GM12864 (cell line): ENCODE measurements around the gene MRPL14.

Experiments
- DNase-seq: peaks from one replicate; pipeline ENCODE4 v3.0.0-alpha.2; 2011; ENCODE audit warnings: low read depth
- H3K4me3 ChIP-seq: 2 replicates; pipeline ENCODE4 v1.5.1; 2011; ENCODE audit warnings: mild to moderate bottlenecking, low read depth, low read length, control low read depth
- TF ChIP-seq, protein P1 (sequence below): IDR thresholded peaks from 2 replicates; pipeline ENCODE4 v1.5.1; 2011; ENCODE audit warnings: low read depth, mild to moderate bottlenecking, moderate library complexity, low read length, control low read depth, inconsistent platforms; ENCODE audit errors: missing control alignments

The MRPL14 gene

DNA sequence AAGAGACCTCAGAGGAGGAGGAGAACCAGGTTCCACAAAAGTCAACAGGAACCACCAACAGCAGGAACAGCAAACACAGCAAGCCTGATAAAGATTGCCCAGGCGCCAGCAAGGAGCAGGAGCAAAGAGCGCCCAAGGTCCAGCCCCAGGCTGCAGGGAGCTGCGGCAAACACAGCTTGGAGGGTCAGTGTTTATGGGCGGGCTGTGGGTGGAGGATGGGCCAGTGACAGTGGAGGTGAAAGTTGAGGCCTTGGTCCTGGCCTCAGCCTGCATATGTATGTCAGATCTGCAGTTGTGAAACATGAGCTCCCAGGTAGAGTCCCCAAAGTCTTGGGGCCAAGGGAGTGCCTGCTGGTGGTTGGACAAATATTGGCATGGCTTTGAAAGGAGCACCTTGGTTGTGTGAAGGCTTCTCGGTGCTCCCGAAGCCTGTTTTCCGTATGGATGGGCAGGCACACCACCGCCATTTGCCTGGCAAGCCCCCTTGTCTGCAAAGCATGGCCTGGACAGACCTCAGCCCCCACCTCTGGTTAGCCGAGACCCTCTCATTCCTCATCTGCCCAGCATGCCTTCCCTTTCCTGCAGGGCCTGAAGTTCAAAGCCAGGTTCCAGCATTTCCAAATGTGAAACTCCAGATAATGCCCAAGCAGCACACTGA is 29.4 kb upstream of the MRPL14 start:
- TF ChIP-seq, protein P1, sequence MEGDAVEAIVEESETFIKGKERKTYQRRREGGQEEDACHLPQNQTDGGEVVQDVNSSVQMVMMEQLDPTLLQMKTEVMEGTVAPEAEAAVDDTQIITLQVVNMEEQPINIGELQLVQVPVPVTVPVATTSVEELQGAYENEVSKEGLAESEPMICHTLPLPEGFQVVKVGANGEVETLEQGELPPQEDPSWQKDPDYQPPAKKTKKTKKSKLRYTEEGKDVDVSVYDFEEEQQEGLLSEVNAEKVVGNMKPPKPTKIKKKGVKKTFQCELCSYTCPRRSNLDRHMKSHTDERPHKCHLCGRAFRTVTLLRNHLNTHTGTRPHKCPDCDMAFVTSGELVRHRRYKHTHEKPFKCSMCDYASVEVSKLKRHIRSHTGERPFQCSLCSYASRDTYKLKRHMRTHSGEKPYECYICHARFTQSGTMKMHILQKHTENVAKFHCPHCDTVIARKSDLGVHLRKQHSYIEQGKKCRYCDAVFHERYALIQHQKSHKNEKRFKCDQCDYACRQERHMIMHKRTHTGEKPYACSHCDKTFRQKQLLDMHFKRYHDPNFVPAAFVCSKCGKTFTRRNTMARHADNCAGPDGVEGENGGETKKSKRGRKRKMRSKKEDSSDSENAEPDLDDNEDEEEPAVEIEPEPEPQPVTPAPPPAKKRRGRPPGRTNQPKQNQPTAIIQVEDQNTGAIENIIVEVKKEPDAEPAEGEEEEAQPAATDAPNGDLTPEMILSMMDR: no peak
- no peak for DNase-seq
- H3K4me3 ChIP-seq: no peak overlapping the region

DNA sequence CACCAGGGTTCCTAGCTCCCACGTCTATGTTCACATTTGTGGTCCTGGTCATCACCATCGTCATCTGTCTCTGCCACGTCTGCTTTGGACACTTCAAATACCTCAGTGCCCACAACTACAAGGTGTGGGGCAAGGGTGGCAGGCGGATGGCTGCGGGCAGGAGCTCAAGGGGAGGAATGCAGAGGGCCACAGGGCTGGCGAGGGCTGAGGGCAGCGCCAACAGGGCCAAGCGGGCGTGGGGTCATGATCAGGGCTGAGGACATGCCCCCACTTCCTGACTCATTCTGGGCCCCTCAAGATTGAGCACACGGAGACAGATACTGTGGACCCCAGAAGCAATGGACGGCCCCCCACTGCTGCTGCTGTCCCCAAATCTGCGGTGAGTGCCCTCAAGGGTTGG is 26.8 kb upstream of the MRPL14 start:
- TF ChIP-seq, protein P1: no peak
- no peak for DNase-seq
- no peak overlapping the region for H3K4me3 ChIP-seq

DNA sequence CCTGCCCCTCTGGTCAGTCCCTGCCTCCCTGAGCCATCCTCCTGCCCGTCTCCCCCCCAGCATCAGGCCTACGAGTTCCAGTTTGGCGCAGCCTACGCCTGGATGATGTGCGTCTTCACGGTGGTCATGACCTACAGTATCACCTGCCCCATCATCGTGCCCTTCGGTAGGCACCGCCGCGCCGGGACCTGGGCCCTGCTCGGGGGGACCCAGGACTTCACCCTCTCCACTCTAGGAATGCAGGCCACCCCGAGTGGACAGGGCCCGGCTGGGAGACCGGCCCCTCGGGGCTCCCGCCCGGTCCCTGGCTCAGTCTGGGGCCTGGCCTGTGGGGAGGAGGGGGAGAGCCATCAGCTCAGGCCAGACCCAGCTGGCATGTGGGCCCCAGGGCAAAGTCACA is 25.3 kb upstream of the MRPL14 start:
- no peak for DNase-seq
- TF ChIP-seq, protein P1: no peak
- no peak overlapping the region for H3K4me3 ChIP-seq

DNA sequence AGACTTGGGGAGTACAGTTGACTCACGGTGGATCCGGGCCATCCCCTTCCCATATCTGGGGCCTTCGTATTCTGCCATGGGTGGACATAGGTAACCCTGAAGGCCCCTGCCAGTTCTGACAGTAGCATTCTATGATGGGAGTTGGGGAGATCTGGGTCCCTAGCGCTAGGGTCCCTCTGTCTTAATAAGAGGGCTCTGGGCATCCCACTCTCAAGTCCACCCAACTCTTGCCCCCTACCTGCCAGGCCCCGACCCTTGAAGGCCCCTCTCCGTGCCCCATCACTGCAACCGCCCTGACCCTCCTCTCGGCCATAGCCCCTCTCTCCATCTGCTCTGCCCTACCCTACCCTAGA is 24.8 kb upstream of the MRPL14 start:
- no peak overlapping the region for H3K4me3 ChIP-seq
- DNase-seq: no peak
- TF ChIP-seq, protein P1: no peak

- no peak overlapping the region for H3K4me3 ChIP-seq
- TF ChIP-seq, protein P1: peak; percentile 99
- no peak for DNase-seq
Measured at GRCh38 chr6:44151348-44152108, 24.3 kb upstream of the MRPL14 start.

DNA sequence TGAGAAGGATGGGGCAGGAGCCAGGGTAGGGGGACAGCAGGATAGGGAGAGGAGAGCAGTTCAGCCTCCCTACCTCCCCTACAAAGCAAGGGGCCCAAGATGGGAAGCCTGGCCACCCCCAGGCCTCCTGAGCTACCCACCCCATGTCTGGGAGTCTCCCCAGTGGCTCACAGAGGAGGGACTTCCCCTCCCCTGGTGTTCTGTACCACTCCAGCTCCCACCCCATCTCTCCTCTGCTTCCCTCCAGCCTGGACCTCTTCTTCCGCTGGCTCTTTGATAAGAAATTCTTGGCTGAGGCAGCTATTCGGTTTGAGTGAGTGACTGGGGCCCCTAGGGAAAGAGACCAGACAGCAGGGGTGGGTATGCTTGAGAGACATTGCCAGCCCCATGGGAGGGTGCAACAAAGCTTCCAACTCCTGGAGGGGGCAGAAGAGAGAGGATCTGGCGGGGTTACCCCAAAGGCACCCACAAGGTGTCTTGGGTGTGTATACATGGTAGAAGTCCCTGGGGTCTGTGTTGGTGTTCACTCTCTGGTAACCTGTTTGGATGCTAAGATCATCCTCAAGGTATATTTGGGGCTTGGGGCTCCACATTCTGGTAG is 23.2 kb upstream of the MRPL14 start:
- DNase-seq: no peak
- no peak overlapping the region for H3K4me3 ChIP-seq
- TF ChIP-seq, protein P1: no peak
